Measurements from ENCODE around the gene KCNJ5. TPM values are rescaled to one million over a fixed set of nuclear protein-coding genes. Genes with fewer than 3 reads are reported as not detected.

Gene KCNJ5
- total and polyA plus RNA-seq, 5 experiments from 2014 or later: not detected

DNA sequence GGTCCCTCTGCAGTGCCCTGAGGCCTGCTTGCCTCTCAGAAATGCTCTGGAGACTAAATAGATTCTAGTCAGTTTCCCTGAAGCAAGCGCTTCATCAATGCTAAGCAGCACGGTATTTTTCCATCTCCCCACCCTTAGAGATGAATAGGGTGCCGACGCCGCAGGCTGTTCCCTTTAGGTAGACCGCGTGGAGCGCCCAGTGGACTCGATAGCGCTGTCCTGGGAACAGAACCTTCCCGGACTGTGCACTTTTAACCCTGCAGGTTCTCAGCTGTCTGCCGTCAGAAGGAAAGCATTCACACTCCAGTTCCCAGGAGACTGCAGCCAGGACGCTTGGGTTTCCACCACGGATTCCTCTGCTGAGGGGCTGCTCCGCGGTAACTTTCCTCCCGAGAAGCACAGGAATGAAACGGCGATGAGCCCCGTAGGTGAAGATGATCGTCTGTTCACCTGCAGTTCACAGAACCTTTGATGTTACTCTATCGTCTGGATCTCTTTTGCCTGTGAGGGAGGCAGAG, 15.0 kb upstream of the KCNJ5 start:
- Mint-ChIP-seq H3K36me3 (no peaks in the 10 kb centered on the region), H3K27ac (no peak overlapping the region), H3K27me3 (peaks cover 7 to 20% (median 15%) of the 10 kb centered on the region in 5 donors), H3K9me3 (no peaks in the 10 kb centered on the region), H3K4me1 (peaks cover 0 to 12% (median 2%) of the 10 kb centered on the region in 4 donors), H3K4me3 (no peak overlapping the region)
- ATAC-seq: no peak
- POLR2A ChIA-PET: no interaction called here
- DNase-seq: no peak

DNA sequence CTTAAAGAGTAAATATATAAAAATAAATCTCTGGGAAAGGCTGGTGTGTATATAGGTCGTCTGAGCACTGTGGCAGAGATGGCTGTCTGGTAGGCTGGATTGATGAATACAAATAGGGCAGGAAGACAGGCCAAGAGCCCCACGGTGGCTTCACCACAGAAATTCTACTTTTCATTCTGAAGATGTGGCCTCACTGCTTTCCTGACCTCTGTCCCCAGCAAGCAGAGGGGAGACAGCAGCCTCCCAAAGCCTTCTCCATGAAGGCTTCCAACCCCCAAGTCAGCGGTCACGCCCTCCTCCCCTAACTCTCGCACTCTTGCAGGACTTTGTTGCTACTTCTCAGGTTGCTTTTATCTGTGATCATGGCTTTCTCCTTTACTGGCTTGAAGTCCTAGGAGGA, 13.4 kb upstream of the KCNJ5 start:
- Mint-ChIP-seq H3K4me1 (peaks cover 0 to 5% (median 2%) of the 10 kb centered on the region in 4 donors), H3K9me3 (no peaks in the 10 kb centered on the region), H3K27me3 (peaks cover 8 to 35% (median 26%) of the 10 kb centered on the region in 5 donors), H3K4me3 (no peak overlapping the region), H3K36me3 (no peaks in the 10 kb centered on the region), H3K27ac (no peak overlapping the region)
- DNase-seq: no peak
- POLR2A ChIA-PET: no interaction called here
- no peak for ATAC-seq

DNA sequence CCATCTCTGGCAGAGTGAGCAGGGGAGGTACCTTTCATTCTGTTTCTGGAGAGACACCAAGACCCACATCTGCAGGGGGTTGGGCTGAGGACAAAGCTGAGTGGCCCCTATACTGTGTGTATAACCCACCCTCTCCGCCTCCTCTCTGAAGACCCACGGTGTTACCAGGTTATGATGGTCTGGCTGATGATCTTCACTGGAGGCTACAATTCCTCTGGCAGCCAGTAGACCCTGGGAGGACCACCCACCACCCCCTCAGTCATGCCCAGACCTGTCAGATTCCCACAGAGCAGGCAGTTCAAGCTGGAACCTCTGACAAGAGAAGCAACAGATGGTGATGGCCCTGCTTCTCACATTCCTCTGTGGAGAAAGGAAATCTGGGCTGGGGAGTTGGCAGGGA, 12.7 kb upstream of the KCNJ5 start:
- ATAC-seq (no peak), DNase-seq (no peak)
- Mint-ChIP-seq H3K4me1 (no peaks in the 10 kb centered on the region), H3K27me3 (peaks cover 14 to 43% (median 33%) of the 10 kb centered on the region in 5 donors), H3K4me3 (no peak overlapping the region), H3K36me3 (no peaks in the 10 kb centered on the region), H3K9me3 (no peaks in the 10 kb centered on the region), H3K27ac (no peak overlapping the region)
- POLR2A ChIA-PET: no interaction called here

DNA sequence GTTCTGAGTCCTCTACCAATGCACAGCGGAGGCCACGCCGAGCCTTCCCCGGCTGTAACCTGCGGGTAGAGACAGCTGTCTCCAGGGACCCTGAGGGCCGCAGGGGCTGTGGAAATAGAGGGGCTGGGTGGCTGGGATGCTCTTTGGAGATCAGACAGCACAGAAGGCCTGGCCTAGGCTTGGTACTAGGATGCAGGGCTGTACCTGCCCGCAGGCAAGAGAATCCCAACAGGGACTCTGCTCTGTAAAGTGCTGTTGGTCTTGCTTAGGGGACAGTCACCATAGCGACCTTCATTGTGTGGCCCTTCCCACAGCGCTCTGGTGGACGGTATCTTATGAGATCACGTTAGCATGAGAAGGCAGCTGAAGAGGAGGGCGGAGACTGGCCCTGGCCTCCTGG, 11.3 kb upstream of the KCNJ5 start:
- POLR2A ChIA-PET: no interaction called here
- Mint-ChIP-seq H3K4me3 (no peak overlapping the region), H3K27me3 (peaks cover 19 to 56% (median 42%) of the 10 kb centered on the region in 5 donors), H3K9me3 (no peaks in the 10 kb centered on the region), H3K4me1 (no peaks in the 10 kb centered on the region), H3K36me3 (no peaks in the 10 kb centered on the region), H3K27ac (no peak overlapping the region)
- DNase-seq: no peak
- no peak for ATAC-seq

DNA sequence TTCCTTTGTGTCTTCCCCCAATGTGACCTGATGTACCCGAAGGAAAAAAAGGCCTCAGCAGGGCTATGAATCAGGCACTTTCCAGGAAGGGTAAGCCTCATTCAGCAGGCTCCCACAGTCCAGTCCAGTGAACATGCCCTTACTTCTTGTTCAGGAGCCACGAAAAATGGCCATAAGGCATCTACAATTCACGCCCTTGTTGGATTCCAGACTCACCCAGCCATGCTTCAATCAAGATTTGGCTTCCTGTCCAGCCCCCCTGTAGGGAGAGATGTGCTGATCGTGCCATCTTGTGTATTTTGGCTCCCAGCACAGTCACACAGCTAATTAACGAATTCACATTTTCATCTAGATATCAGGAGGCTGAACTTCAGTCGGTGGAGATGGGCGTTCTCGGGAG, 9.9 kb upstream of the KCNJ5 start:
- POLR2A ChIA-PET: interaction anchor here (0.6 kb wide), 1 partner anchor 1026 kb away, joined by 3 read pairs; no protein-coding TSS in a partner anchor
- Mint-ChIP-seq H3K4me1 (no peaks in the 10 kb centered on the region), H3K36me3 (no peaks in the 10 kb centered on the region), H3K27ac (no peak overlapping the region), H3K27me3 (peaks cover 24 to 70% (median 47%) of the 10 kb centered on the region in 5 donors), H3K9me3 (no peaks in the 10 kb centered on the region), H3K4me3 (no peak overlapping the region)
- ATAC-seq (no peak), DNase-seq (no peak)

DNA sequence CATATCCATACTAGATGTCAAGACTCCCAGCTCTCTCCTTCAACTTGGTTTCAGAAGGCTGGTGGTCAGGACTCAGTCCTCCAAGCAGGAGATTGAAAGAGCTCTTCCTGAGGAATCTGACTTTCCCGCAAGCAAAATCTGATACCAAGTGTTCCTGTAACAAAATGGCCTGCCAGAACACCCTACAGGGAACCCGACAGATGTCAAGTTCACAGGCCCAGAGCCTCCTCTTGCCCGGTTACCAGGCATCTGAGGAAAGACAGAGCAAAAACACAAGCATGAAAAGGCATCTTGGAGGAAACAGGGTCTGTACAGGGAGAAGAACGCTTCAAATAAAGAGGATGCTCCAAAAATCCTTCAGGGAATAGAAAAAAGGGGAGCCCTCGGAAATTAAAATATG, 8.7 kb upstream of the KCNJ5 start:
- H3K27me3 Mint-ChIP-seq: peaks cover 24 to 74% (median 51%) of the 10 kb centered on the region in 5 donors

DNA sequence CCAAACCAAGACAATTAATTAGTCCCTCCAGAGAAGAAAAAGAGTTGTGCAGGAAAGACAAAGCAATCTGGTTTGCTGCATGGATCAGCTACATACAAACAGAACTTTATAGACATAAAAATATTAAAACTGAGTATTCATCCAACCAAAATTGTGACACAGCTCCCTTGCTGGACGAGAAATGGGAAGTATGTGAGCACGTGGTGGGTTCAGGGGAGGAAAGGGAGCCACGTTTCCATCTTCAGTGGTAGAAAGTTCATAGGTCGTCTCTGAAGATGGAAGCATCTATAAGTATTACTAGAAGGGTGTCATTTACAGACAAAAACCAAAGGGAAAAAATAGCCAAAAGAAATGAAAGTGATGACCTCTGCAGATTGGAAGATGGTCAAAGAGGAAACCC, 7.1 kb upstream of the KCNJ5 start:
- Mint-ChIP-seq H3K4me1 (peaks cover 0 to 9% (median 0%) of the 10 kb centered on the region in 4 donors), H3K9me3 (no peaks in the 10 kb centered on the region), H3K36me3 (no peaks in the 10 kb centered on the region), H3K27ac (no peak overlapping the region), H3K4me3 (no peak overlapping the region), H3K27me3 (peaks cover 25 to 88% (median 60%) of the 10 kb centered on the region in 5 donors)
- DNase-seq (no peak), ATAC-seq (no peak)
- POLR2A ChIA-PET: no interaction called here

More for the DNA sequence above, 8.7 kb upstream of the KCNJ5 start:
- Mint-ChIP-seq H3K36me3 (no peaks in the 10 kb centered on the region), H3K4me3 (no peak overlapping the region), H3K9me3 (no peaks in the 10 kb centered on the region), H3K27ac (no peak overlapping the region), H3K4me1 (peaks cover 0 to 9% (median 0%) of the 10 kb centered on the region in 4 donors)
- no peak for DNase-seq
- POLR2A ChIA-PET: no interaction called here
- no peak for ATAC-seq

DNA sequence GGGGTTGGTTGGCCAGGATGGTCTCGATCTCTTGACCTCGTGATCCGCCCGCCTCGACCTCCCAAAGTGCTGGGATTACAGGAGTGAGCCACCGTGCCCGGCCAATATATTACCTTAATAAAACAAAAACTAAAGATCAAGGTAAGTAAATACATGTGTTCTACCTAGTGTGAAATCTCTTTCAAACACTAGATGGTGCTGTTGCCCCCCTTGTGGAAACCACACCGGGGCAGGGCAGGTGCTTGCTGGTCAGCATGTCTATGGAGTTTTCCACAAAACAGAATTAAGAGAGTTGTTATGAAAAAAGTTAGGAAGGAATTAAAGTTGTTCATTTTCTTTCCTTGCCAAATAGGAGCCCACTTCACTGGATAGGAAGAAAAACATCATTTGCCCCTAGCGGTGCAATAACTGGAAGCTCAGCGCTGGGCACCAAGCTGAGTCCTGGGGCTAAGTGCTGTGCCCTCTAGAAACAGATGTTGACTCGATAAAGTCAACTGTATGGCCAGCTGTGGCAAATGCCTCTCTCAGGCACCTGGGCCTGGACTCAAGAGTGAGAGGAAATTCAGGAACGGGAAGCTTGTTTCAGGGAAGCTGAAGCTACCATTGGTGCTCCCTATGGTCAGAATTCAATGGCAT, 6.3 kb upstream of the KCNJ5 start:
- peak in 8 of 10 donors; percentile 33 to 71 (median 58) for DNase-seq
- POLR2A ChIA-PET: interaction anchor here (0.9 kb wide), 1 partner anchor 34 kb away, joined by 5 read pairs; no protein-coding TSS in a partner anchor
- H3K36me3 Mint-ChIP-seq: no peaks in the 10 kb centered on the region

DNA sequence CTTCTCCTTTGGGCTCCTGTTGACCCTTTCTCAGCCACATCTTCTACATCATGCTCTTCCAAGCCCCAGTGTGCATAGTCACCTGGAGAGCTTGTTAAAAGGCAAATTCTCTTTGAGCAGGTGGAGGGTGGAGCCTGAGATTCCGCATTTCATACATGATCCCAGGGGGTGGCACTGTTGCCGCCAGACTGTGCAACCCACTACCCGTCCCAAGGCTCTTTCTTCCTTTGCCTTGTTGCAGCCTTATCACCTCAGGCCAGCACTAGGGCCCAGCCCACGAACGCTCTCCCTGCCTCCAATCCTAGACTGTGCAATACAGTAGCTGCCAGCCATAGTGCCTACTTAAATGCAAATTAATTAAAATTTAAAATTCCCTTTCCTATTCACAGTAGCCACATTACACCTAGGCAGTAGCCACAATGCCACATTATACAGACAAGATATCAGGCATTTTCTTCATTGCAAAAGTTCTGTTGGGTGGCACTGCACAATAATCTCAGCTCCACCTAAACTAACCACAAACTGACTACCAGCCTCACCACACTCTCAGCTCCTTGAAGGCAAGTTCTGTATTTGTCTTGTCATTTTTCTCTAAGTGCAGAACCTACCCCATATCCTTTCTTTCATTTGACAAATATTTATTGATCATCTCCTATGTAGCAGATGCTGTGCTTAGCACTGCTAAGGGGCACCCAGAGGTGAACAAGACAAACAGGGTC, 4.6 kb upstream of the KCNJ5 start:
- peaks cover 0 to 2% (median 0%) of the 10 kb centered on the region in 3 donors for H3K36me3 Mint-ChIP-seq
- peaks cover 32 to 93% (median 68%) of the 10 kb centered on the region in 5 donors for H3K27me3 Mint-ChIP-seq
- no peak overlapping the region for H3K27ac Mint-ChIP-seq
- POLR2A ChIA-PET: interaction anchor here (1.4 kb wide), 1 partner anchor 70 kb away, joined by 4 read pairs; no protein-coding TSS in a partner anchor
- peaks cover 0 to 17% (median 5%) of the 10 kb centered on the region in 4 donors for H3K4me1 Mint-ChIP-seq
- H3K4me3 Mint-ChIP-seq: no peak overlapping the region
- DNase-seq (no peak), ATAC-seq (peak in 1 of 2 donors; percentile 20)
- H3K9me3 Mint-ChIP-seq: no peaks in the 10 kb centered on the region

More for the DNA sequence above, 6.3 kb upstream of the KCNJ5 start:
- ATAC-seq: peak; percentile 75 to 83
- peaks cover 0 to 11% (median 0%) of the 10 kb centered on the region in 4 donors for H3K4me1 Mint-ChIP-seq
- no peak overlapping the region for H3K27ac Mint-ChIP-seq
- H3K9me3 Mint-ChIP-seq: no peaks in the 10 kb centered on the region
- peaks cover 28 to 95% (median 65%) of the 10 kb centered on the region in 5 donors for H3K27me3 Mint-ChIP-seq
- H3K4me3 Mint-ChIP-seq: no peak overlapping the region

DNA sequence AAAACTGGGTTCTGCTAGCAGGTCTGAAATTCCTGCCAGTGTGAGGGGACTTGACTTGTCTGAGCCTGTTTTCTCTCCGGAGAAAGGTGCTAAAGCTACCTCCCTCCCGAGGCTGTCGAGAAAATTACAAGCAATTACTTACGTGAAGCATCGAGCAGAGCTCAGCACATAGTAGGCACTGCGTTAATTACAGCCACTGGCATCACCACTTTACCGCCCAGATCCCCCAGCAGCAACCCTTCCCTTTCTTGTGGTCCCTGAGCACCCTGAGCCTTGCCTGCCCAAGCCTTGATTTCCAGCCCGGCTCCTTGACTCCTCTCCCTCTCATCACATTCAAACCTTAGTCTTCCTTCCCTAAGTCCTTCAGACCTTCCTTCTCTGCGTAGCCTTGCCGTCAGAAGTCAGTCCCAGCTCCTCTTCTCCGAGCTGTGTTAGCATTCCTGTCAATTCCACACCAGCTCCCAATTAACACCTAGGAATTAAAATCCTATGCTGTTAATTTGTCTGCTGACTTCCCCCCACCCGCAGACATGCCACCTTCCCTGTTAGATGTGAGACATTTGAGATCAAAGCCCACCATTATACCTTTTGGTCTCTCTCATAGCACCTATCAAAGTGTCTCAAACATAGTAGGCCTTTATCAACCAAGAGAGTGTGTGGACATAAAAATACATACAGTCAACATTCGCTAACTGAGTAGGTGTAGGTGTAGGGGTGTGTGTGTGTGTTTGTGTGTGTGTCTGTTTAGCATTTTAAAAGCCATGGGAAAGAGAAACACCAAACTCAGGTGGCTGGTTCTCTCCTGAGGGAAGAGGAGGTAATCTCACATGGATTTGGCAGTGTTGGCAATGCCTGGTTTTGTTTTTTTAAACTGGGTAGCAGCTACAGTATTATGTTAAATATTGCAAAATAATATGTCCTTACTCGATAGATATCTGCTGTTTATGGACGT, 2.8 kb upstream of the KCNJ5 start:
- Mint-ChIP-seq H3K4me1 (peaks cover 0 to 24% (median 8%) of the 10 kb centered on the region in 4 donors), H3K4me3 (no peak overlapping the region), H3K27me3 (peaks cover 29 to 93% (median 67%) of the 10 kb centered on the region in 5 donors), H3K27ac (no peak overlapping the region), H3K9me3 (no peaks in the 10 kb centered on the region), H3K36me3 (peaks cover 0 to 2% (median 0%) of the 10 kb centered on the region in 3 donors)
- ATAC-seq (no peak), DNase-seq (no peak)
- POLR2A ChIA-PET: interaction anchor here (0.5 kb wide), 1 partner anchor 115 kb away, joined by 3 read pairs; no protein-coding TSS in a partner anchor

DNA sequence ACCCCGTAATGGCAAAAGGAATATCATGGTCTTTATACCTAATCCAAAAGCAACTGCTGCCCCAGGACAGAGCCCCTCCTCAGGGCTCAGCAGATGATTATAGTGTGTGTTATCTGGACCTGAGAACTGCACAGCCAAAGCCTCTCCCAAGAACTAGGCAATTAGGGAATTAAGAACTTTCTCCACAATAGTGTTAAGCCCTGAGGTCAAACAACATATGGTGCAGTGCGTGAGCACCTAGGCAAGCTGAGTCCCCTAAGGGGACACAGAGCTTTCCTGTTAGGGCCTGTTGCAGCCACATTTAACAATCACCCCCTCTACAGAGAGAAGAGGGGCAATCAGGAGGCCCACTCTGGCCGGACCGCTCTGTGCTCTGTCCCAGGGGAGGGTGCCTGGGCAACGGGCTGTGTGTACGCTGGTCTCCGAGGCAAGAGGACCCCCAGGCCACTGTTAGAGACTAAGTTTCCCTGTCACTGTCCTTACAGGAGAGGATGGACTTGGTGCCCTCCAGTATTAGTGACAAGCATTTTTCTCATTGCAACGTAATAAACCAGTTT, 1.4 kb upstream of the KCNJ5 start:
- Mint-ChIP-seq H3K27me3 (peaks cover 31 to 93% (median 68%) of the 10 kb centered on the region in 5 donors), H3K9me3 (no peaks in the 10 kb centered on the region), H3K4me3 (peak overlapping the region in 9 of 10 donors; percentile 4 to 77 (median 32)), H3K36me3 (peaks cover 0 to 2% (median 0%) of the 10 kb centered on the region in 3 donors), H3K4me1 (peaks cover 0 to 26% (median 10%) of the 10 kb centered on the region in 4 donors), H3K27ac (no peak overlapping the region)
- no peak for DNase-seq
- no peak for ATAC-seq
- POLR2A ChIA-PET: no interaction called here

DNA sequence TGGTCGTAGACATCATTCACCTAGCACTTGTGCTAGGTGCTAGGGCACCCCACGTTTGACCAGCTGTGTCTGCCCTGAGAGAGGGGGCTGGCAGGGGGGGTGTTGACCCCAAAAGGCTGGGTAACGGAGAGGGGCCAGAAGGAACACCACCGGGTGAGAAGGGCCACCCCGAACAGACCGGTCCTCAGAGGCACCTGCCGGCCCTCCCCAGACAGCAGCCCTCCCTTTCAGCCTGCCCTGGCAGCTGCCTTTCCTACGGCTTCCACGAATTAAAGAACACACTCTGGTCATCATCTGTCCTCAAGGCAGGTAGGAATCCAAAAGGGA, 977 bp upstream of the KCNJ5 start:
- peaks cover 0 to 2% (median 0%) of the 10 kb centered on the region in 3 donors for H3K36me3 Mint-ChIP-seq
- no peak for ATAC-seq
- peak overlapping the region in 6 of 10 donors; percentile 4 to 77 (median 34) for H3K4me3 Mint-ChIP-seq
- no peaks in the 10 kb centered on the region for H3K9me3 Mint-ChIP-seq
- H3K27ac Mint-ChIP-seq: no peak overlapping the region
- DNase-seq: no peak
- H3K27me3 Mint-ChIP-seq: peaks cover 31 to 89% (median 68%) of the 10 kb centered on the region in 5 donors
- POLR2A ChIA-PET: no interaction called here
- peaks cover 0 to 26% (median 10%) of the 10 kb centered on the region in 4 donors for H3K4me1 Mint-ChIP-seq

Measured in naive thymus-derived CD8-positive, alpha-beta T cell (primary cell).